Measurements from ENCODE around the gene SERTAD2. TPM values are rescaled to one million over a fixed set of nuclear protein-coding genes. Genes with fewer than 3 reads are reported as not detected.
A peak's percentile ranks its signal among the peaks of the same experiment; 100 is the strongest.

Gene SERTAD2
- total and polyA plus RNA-seq, 2 experiments from 2014 or later = 12.0 to 21.2 TPM

DNA sequence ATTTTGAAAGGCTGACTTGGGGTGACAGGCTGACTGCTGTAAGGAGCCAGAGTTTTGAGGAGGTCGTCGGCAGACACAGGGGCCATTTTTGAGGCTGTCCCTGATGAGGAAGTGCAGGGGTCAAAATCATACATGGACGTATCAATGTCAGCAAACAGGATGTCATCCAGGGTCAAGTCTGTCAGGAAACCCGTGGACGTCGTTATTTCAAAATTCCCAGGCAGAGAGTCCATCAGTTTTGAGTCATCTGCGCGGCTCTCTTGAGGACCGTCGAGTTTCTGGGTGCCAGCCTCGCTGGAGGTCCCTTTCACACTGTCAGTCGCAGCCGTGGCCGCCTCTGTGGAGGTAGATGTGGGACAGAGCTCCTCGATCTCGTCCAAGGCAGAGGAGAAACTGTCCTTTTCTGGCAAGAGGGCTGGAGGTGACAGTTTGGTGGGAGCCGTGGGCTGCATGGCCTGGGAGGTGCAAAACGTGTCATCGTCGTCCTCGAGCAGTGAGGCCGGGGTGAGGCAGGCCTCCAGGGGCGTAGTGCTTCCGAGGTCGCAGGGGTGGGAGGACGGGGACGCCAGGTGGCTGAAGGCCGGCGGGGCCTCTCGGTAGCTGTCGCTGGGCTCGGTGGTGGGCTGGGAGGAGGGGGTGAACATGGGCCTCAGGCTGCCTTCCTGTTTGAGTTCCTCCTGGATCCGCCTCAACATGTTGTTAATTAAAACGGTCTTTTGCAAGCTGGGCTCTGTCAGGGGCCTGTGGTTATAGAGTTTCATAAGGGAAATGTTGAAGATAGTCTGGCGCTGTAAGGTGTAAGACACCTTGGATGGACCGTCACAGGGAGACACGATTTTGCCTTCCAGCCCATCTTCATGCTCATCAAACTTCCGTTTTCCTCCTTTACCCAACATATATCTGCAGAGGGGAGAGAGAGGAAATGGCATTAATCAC lies 17.5 kb downstream of the SERTAD2 start:
- Histone ChIP-seq H3K27me3 (no peaks in the 10 kb centered on the region), H3K4me1 (ENCODE audit: low read depth) (peaks cover 33% of the 10 kb centered on the region), H3K36me3 (peaks cover 28% of the 10 kb centered on the region), H3K4me3 (no peak overlapping the region), H3K9me3 (ENCODE audit: low read depth) (no peaks in the 10 kb centered on the region), H3K27ac (no peak overlapping the region)
- no peak for DNase-seq (ENCODE audit: low read depth in 1 of 2, low spot score in 1 of 2)
- TF ChIP-seq, protein P1, sequence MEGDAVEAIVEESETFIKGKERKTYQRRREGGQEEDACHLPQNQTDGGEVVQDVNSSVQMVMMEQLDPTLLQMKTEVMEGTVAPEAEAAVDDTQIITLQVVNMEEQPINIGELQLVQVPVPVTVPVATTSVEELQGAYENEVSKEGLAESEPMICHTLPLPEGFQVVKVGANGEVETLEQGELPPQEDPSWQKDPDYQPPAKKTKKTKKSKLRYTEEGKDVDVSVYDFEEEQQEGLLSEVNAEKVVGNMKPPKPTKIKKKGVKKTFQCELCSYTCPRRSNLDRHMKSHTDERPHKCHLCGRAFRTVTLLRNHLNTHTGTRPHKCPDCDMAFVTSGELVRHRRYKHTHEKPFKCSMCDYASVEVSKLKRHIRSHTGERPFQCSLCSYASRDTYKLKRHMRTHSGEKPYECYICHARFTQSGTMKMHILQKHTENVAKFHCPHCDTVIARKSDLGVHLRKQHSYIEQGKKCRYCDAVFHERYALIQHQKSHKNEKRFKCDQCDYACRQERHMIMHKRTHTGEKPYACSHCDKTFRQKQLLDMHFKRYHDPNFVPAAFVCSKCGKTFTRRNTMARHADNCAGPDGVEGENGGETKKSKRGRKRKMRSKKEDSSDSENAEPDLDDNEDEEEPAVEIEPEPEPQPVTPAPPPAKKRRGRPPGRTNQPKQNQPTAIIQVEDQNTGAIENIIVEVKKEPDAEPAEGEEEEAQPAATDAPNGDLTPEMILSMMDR (IDR thresholded peaks at IDR 0.05; ENCODE audit: low read depth, low read length) = no peak

DNA sequence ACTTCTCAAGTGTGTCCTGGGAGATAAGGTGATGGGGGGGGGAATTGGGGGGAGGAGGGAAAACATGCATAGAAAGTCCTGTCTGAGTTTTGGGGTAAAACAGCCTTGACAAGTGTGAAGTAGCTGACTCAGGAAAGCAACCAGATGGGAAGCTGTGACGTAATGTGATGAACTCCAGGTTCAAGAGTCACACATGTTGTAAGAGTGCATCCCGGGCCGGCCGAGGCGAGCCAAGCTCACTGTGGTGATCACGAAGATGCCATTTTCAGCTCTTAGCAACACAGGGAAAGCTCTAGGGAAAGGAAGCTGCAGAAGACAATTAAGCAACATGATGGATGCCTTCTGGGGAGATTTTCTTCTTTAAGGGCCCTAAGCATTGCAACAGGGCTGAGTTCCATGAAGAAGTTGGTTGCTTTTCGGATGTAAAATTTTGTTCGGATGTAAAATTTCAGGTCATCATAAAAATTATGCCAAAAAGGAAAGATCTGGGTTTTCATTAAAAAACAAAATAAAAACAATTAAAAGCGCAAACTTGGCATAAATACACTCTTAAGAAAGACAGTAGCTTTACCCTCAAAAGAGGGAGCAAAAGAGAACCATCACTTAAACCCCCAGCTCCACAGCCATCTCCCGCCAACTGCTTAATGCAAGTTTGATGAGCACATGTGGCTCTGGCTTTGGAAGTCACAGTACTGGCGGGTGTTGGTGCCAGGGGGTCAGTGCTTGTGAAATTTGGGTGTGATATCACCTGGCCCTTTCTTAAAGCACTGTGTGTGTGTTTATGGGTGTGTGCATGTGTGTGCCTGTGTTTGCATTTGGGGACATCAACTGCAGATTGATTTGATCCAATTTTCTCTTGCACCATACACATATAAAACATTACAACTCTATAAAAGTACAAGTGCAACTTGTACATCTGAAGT lies 19.1 kb downstream of the SERTAD2 start:
- DNase-seq (ENCODE audit: low read depth in 1 of 2, low spot score in 1 of 2) = peak in 1 of 2 donors; percentile 67
- no peak overlapping the region for H3K4me3 ChIP-seq
- H3K27me3 ChIP-seq = no peaks in the 10 kb centered on the region
- peaks cover 16% of the 10 kb centered on the region for H3K4me1 ChIP-seq (ENCODE audit: low read depth)
- TF ChIP-seq, protein P1 (IDR thresholded peaks at IDR 0.05; ENCODE audit: low read depth, low read length) = no peak
- no peak overlapping the region for H3K27ac ChIP-seq
- no peaks in the 10 kb centered on the region for H3K9me3 ChIP-seq (ENCODE audit: low read depth)
- H3K36me3 ChIP-seq = peaks cover 34% of the 10 kb centered on the region

DNA sequence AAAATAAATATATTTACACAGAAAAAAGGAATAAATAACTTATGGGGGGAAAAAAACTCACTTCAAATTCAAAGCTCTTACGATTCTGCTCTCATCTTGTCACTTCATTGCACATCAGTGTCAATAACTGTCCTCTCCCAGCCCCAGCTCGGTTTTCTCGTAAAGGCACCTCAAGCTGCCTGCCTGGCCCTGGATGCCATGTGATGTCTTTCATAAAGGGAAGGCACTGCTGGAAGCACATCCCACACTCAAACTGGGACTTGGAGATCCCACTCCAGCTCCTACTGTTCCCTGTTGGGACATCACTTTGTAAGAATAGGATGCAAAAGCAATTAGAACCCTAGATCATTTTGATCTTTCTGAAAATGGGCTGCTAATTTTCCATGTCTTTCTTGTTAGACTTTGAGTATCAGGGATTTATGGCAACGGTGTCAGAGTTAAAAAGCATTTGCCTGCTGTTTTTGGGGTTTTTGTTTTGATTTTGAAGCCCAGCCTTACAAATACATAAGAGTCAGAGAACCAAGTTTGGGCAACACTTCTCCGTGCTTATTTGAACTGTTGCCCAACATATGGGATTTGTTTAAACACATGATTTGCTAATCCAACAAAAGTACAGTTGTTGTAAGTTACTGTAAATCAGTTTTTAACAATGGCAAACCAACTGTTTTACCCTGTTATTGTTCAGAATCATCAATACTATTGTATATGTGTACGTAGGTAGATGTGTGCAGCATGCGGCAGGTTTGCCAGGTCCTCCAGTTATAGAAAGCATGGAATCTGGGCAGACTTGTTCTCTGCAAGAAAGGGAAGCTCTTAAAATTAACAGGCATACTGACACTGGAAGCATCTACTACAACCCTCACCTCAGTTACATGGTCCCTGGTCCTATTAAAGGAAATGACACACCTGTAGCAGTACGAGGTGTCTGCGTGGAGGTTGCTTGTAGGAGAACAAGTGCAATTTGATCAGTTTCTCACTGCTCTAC lies 20.6 kb downstream of the SERTAD2 start:
- Histone ChIP-seq H3K27ac (no peak overlapping the region), H3K4me3 (no peak overlapping the region), H3K9me3 (ENCODE audit: low read depth) (no peaks in the 10 kb centered on the region), H3K27me3 (no peaks in the 10 kb centered on the region), H3K4me1 (ENCODE audit: low read depth) (peaks cover 12% of the 10 kb centered on the region), H3K36me3 (peaks cover 34% of the 10 kb centered on the region)
- TF ChIP-seq, protein P1 (IDR thresholded peaks at IDR 0.05; ENCODE audit: low read depth, low read length) = no peak
- DNase-seq (ENCODE audit: low read depth in 1 of 2, low spot score in 1 of 2) = peak in 1 of 2 donors; percentile 53

DNA sequence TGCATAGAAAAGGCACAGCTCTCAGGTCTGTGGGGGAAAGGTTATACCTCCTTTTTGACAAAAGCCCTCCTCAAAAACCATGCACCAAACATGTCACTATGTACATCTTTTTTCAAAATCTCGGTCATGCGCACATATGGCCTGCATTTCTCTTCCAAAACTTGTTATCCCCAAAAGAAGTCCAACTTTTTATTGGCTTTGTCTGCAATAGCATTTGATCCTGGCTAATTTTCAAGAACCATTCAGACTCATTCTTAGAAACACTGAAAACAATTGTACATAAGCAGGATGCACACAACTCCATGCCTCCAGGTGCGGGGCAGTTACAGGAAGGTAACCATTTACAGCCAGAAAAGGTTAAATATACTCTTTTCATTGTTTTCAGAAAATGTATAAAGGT lies 21.9 kb downstream of the SERTAD2 start:
- Histone ChIP-seq H3K27me3 (no peaks in the 10 kb centered on the region), H3K9me3 (ENCODE audit: low read depth) (no peaks in the 10 kb centered on the region), H3K36me3 (peaks cover 34% of the 10 kb centered on the region), H3K27ac (no peak overlapping the region), H3K4me3 (no peak overlapping the region), H3K4me1 (ENCODE audit: low read depth) (peaks cover 11% of the 10 kb centered on the region)
- DNase-seq (ENCODE audit: low read depth in 1 of 2, low spot score in 1 of 2) = no peak
- TF ChIP-seq, protein P1 (IDR thresholded peaks at IDR 0.05; ENCODE audit: low read depth, low read length) = no peak

Data from cardiac muscle cell (in vitro differentiated cells and primary cell).